Suprapubic skin (tissue), 4 donors: ENCODE results near the gene GTF2H1.

Experiments
- POLR2A ChIP-seq, 2 donors: fragments of 450-650 bp; IDR thresholded peaks; one replicate each; pipeline ENCODE4 v1.6.1; 2017; ENCODE audit warnings: antibody characterized with exemption in 2 of 2, mild to moderate bottlenecking in 2 of 2, moderate library complexity in 2 of 2
- POLR2AphosphoS5 ChIP-seq, 3 donors: sonication (generic); formaldehyde crosslinking; IDR thresholded peaks; one replicate each; pipeline ENCODE4 v1.6.1; 2017; ENCODE audit warnings: antibody characterized with exemption in 3 of 3
- TF ChIP-seq, protein P1 (sequence below), 2 donors: fragments of 200-600 bp in 1 of 2; fragments of 450-650 bp in 1 of 2; sonication (generic) in 1 of 2; IDR thresholded peaks; one replicate each; pipeline ENCODE4 v1.5.1; 2016 to 2019; ENCODE audit warnings: antibody characterized with exemption in 2 of 2, mild to moderate bottlenecking in 1 of 2, moderate library complexity in 1 of 2

- TF ChIP-seq, protein P1, sequence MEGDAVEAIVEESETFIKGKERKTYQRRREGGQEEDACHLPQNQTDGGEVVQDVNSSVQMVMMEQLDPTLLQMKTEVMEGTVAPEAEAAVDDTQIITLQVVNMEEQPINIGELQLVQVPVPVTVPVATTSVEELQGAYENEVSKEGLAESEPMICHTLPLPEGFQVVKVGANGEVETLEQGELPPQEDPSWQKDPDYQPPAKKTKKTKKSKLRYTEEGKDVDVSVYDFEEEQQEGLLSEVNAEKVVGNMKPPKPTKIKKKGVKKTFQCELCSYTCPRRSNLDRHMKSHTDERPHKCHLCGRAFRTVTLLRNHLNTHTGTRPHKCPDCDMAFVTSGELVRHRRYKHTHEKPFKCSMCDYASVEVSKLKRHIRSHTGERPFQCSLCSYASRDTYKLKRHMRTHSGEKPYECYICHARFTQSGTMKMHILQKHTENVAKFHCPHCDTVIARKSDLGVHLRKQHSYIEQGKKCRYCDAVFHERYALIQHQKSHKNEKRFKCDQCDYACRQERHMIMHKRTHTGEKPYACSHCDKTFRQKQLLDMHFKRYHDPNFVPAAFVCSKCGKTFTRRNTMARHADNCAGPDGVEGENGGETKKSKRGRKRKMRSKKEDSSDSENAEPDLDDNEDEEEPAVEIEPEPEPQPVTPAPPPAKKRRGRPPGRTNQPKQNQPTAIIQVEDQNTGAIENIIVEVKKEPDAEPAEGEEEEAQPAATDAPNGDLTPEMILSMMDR (IDR thresholded peaks at IDR 0.05): no peak
- TF ChIP-seq POLR2A (IDR thresholded peaks at IDR 0.05) (no peak), POLR2AphosphoS5 (IDR thresholded peaks at IDR 0.05) (no peak)
Observed at GRCh38 chr11:18288911-18289310, 33.5 kb upstream of the GTF2H1 start.
